Suprapubic skin (tissue), 4 donors: Measurements from ENCODE around the gene SEC61G. TPM values are rescaled to one million over a fixed set of nuclear protein-coding genes. Genes with fewer than 3 reads are reported as not detected.
A peak's percentile ranks its signal among the peaks of the same experiment; 100 is the strongest.

Experiments
- DNase-seq, 2 donors: peaks; one replicate each; pipeline ENCODE4 v3.0.0-alpha.2; 2019; ENCODE audit warnings: low spot score in 2 of 2
- H3K27ac ChIP-seq: fragments of 200-600 bp; sonication (generic); one replicate; pipeline ENCODE4 v1.5.1; 2019
- H3K27me3 ChIP-seq: fragments of 200-600 bp; sonication (generic); one replicate; pipeline ENCODE4 v1.5.1; 2019
- H3K36me3 ChIP-seq: fragments of 200-600 bp; sonication (generic); one replicate; pipeline ENCODE4 v1.5.1; 2019
- H3K4me1 ChIP-seq: fragments of 200-600 bp; sonication (generic); one replicate; pipeline ENCODE4 v1.5.1; 2019
- H3K4me3 ChIP-seq: fragments of 200-600 bp; sonication (generic); one replicate; pipeline ENCODE4 v1.5.1; 2019; ENCODE audit warnings: mild to moderate bottlenecking
- H3K9me3 ChIP-seq: fragments of 200-600 bp; sonication (generic); one replicate; pipeline ENCODE4 v1.5.1; 2019
- CTCF ChIP-seq, 2 donors: fragments of 200-600 bp in 1 of 2; fragments of 450-650 bp in 1 of 2; sonication (generic) in 1 of 2; IDR thresholded peaks; one replicate each; pipeline ENCODE4 v1.5.1; 2016 to 2019; ENCODE audit warnings: antibody characterized with exemption in 2 of 2, mild to moderate bottlenecking in 1 of 2, moderate library complexity in 1 of 2
- EP300 ChIP-seq: sonication (generic); formaldehyde crosslinking; IDR thresholded peaks from one replicate; pipeline ENCODE4 v1.6.1; 2017; ENCODE audit warnings: antibody characterized with exemption
- POLR2A ChIP-seq, 2 donors: fragments of 450-650 bp; IDR thresholded peaks; one replicate each; pipeline ENCODE4 v1.6.1; 2017; ENCODE audit warnings: antibody characterized with exemption in 2 of 2, mild to moderate bottlenecking in 2 of 2, moderate library complexity in 2 of 2
- POLR2AphosphoS5 ChIP-seq, 3 donors: sonication (generic); formaldehyde crosslinking; IDR thresholded peaks; one replicate each; pipeline ENCODE4 v1.6.1; 2017; ENCODE audit warnings: antibody characterized with exemption in 3 of 3
- WGBS: methylation state at CpG from one replicate; pipeline ENCODE4 v1.1.5; 2018; 5-methylcytosine and 5-hydroxymethylcytosine counted together
- total RNA-seq, 4 donors: library from RNA; depleted of rRNA; stranded (reverse); fragments of >200 nt; gene quantifications; one replicate each; pipeline ENCODE4 v1.1.0, GENCODE V29; 2016

Gene SEC61G
- total RNA-seq, 4 donors from 2014 or later, result 53.3 to 117 (median 92.8) TPM

- H3K36me3 ChIP-seq, result no peaks in the 10 kb centered on the region
- H3K4me1 ChIP-seq, result no peaks in the 10 kb centered on the region
- no peaks in the 10 kb centered on the region for H3K27me3 ChIP-seq
- no peaks in the 10 kb centered on the region for H3K9me3 ChIP-seq
- no peak for DNase-seq
- 80% methylated on average over 7 of the region's 7 CpGs for WGBS
- no peak overlapping the region for H3K4me3 ChIP-seq
- TF ChIP-seq POLR2AphosphoS5 (IDR thresholded peaks at IDR 0.05), result no peak
- no peak for TF ChIP-seq CTCF (IDR thresholded peaks at IDR 0.05)
- TF ChIP-seq EP300, result no peak
- no peak for TF ChIP-seq POLR2A (IDR thresholded peaks at IDR 0.05)
- no peak overlapping the region for H3K27ac ChIP-seq
These were observed 19.9 kb upstream of the SEC61G start for GRCh38 chr7:54778696-54779540.

GRCh38 chr7:54778166-54778565, 19.2 kb upstream of the SEC61G start:
- Histone ChIP-seq H3K27me3 (no peaks in the 10 kb centered on the region), H3K27ac (no peak overlapping the region), H3K4me3 (no peak overlapping the region), H3K9me3 (no peaks in the 10 kb centered on the region), H3K36me3 (no peaks in the 10 kb centered on the region), H3K4me1 (peaks cover 3% of the 10 kb centered on the region)
- DNase-seq, result no peak
- TF ChIP-seq POLR2A (IDR thresholded peaks at IDR 0.05), result no peak
- TF ChIP-seq EP300, result no peak
- no peak for TF ChIP-seq POLR2AphosphoS5 (IDR thresholded peaks at IDR 0.05)
- no peak for TF ChIP-seq CTCF (IDR thresholded peaks at IDR 0.05)
- WGBS, result 73% methylated on average over 9 of the region's 9 CpGs

- no peak for DNase-seq
- Histone ChIP-seq H3K9me3 (no peaks in the 10 kb centered on the region), H3K27me3 (no peaks in the 10 kb centered on the region), H3K4me3 (no peak overlapping the region), H3K36me3 (no peaks in the 10 kb centered on the region), H3K27ac (no peak overlapping the region), H3K4me1 (peaks cover 3% of the 10 kb centered on the region)
- TF ChIP-seq POLR2A (IDR thresholded peaks at IDR 0.05), result no peak
- 91% methylated on average over 17 of the region's 18 CpGs for WGBS
These were observed 16.1 kb upstream of the SEC61G start for GRCh38 chr7:54774785-54775740.

GRCh38 chr7:54773472-54774399, 14.7 kb upstream of the SEC61G start:
- 18% methylated on average over 18 of the region's 18 CpGs for WGBS
- Histone ChIP-seq H3K4me3 (peak overlapping the region; percentile 34), H3K27ac (no peak overlapping the region), H3K36me3 (no peaks in the 10 kb centered on the region), H3K4me1 (peaks cover 3% of the 10 kb centered on the region), H3K27me3 (peaks cover 4% of the 10 kb centered on the region), H3K9me3 (no peaks in the 10 kb centered on the region)
- peak in 1 of 2 donors; percentile 86 for DNase-seq
- TF ChIP-seq CTCF (IDR thresholded peaks at IDR 0.05) (peak; percentile 75 to 84), POLR2AphosphoS5 (IDR thresholded peaks at IDR 0.05) (peak in 1 of 3 donors; percentile 34), POLR2A (IDR thresholded peaks at IDR 0.05) (no peak)

GRCh38 chr7:54769203-54769602, 10.2 kb upstream of the SEC61G start:
- no peaks in the 10 kb centered on the region for H3K36me3 ChIP-seq
- no peak overlapping the region for H3K4me3 ChIP-seq
- DNase-seq, result no peak
- H3K4me1 ChIP-seq, result peaks cover 3% of the 10 kb centered on the region
- WGBS, result 92% methylated on average over 2 of the region's 2 CpGs
- peaks cover 4% of the 10 kb centered on the region for H3K27me3 ChIP-seq
- H3K9me3 ChIP-seq, result no peaks in the 10 kb centered on the region
- TF ChIP-seq CTCF (IDR thresholded peaks at IDR 0.05), result no peak
- no peak overlapping the region for H3K27ac ChIP-seq
